Measurements from ENCODE around the gene GIPC1. TPM values are rescaled to one million over a fixed set of nuclear protein-coding genes. Genes with fewer than 3 reads are reported as not detected.
"Not testable (repeated sequence)": the region's sequence is repeated elsewhere in the genome, so short reads cannot be mapped to it uniquely, and the experiment has no call there.

Gene GIPC1
- total and polyA plus RNA-seq, 2 experiments from 2014 or later, result 106 to 173 TPM

DNA sequence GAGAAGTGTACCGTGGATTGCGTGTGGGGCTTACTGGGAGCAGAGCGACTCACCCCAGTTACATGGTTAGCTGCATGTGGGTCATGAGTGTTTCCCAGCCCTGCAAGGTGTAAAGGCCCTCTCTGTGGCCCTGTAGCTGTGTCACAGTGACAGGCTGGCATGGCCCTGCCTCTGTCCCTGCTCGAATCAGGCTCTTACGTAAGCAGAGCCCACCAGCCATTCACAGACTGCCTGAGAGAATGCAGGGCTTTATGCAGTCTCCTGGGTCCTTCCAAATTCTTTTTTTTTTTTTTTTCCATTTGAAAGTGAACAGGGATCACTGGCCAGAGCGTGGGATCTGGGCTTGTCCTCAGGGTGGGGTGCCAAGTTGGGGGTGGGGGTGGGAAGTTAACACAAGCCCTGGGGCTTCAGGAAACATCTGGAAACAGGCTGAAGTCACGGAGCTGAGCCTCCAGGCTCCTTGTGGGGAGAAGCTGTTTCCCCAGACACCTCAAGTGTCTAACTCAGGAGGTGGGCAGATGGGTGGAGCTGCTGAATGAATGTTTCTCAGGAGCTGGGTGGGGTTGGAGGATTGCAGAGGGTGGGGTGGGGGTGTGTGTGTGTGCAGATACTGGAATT is 46.9 kb upstream of the GIPC1 start:
- 49 to 56% methylated on average over 6 to 7 of the region's 7 CpGs for WGBS, 2 experiments (ENCODE audit: low coverage in 1 of 2, low lambda C conversion rate in 2 of 2, missing lambda C conversion rate in 2 of 2)
- H2AFZ ChIP-seq, result no peak overlapping the region
- TF ChIP-seq EZH2 (IDR thresholded peaks at IDR 0.05; ENCODE audit: insufficient read depth, poor library complexity, severe bottlenecking), result no peak
- H3K9me3 ChIP-seq (ENCODE audit: low read depth), result no peaks in the 10 kb centered on the region
- H3F3A ChIP-seq (ENCODE audit: insufficient read depth), result no peaks in the 10 kb centered on the region
- H3K4me3 ChIP-seq, result no peak overlapping the region
- in situ Hi-C loops (cut with MboI), result no loop called here
- 0 out of 2 replicates have a peak overlapping the region, but pooled peaks have one; percentile 7 for H3K9ac ChIP-seq
- no peaks in the 10 kb centered on the region for H3K4me1 ChIP-seq (ENCODE audit: insufficient read depth)
- DNase-seq, result peak; percentile 77
- peak overlapping the region; percentile 31; the same call in 1 of the 2 replicates for H3K27ac ChIP-seq
- no peaks in the 10 kb centered on the region for H4K20me1 ChIP-seq (ENCODE audit: insufficient read depth)
- no peaks in the 10 kb centered on the region for H3K9me2 ChIP-seq (ENCODE audit: insufficient read depth)
- H3K27me3 ChIP-seq (replicated peaks; ENCODE audit: insufficient read depth), result no peaks in the 10 kb centered on the region
- H3K79me2 ChIP-seq (ENCODE audit: insufficient read depth), result peaks cover 6% of the 10 kb centered on the region; the same call in 1 of the 2 replicates
- H3K4me2 ChIP-seq (ENCODE audit: unreplicated experiment), result no peak overlapping the region
- no peaks in the 10 kb centered on the region for H3K36me3 ChIP-seq (ENCODE audit: low read depth)

DNA sequence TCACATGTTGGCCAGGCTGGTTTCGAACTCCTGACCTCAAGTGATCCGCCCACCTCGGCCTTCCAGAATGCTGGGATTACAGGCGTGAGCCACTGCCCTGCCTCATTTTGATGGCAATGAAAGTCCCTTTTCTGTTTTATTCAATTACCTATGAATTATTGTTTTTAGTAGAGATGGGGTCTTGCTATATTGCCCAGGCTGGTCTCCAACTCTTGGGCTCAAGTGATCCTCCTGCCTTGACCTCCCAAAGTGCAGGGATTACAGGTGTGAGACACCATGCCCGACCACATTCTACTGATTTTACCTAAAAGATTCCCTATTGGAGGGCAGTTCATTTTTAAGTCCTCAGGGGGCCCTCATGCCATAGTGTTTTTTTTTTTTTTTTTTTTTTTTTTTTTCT is 46.1 kb upstream of the GIPC1 start:
- not testable (repeated sequence) for H4K20me1 ChIP-seq (ENCODE audit: insufficient read depth)
- 80 to 82% methylated on average over 5 of the region's 5 CpGs for WGBS, 2 experiments (ENCODE audit: low coverage in 1 of 2, low lambda C conversion rate in 2 of 2, missing lambda C conversion rate in 2 of 2)

DNA sequence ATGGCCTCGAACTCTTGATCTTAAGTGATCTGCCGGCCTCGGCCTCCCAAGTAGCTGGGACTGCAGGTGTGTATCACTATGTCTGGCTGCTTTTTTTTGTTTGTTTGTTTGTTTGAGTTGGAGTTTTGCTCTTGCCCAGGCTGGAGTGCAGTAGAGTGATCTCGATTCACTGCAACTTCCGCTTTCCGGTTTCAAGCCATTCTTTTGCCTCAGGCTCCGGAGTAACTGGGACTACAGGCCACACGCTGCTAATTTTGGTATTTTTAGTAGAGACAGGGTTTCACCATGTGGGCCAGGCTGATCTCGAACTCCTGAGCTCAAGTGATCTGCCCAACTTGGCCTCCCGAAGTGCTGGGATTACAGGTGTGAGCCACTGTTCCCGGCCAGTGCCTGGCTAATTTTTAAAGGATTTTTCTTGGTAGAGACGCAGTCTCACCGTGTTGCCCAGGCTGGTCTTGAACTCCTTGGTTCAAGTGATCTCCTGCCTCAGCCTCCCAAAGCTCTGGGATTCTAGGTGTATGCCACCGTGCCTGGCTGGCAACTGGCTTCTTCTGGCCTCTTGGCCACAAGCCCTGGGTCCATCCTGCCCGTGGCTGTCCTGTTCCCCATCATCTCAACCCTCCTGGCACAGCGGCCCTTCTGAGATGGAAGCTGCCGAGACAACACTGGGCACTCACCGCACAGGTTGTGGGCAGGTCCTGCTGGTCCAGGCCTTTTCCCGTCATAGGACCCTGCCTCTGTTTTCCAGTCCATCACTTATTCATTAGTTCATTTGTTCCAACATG is 45.0 kb upstream of the GIPC1 start:
- Histone ChIP-seq H2AFZ (no peak overlapping the region), H3K27ac (no peak overlapping the region), H4K20me1 (ENCODE audit: insufficient read depth) (no peaks in the 10 kb centered on the region), H3K4me1 (ENCODE audit: insufficient read depth) (no peaks in the 10 kb centered on the region), H3K79me2 (ENCODE audit: insufficient read depth) (peaks cover 6% of the 10 kb centered on the region; the same call in 1 of the 2 replicates), H3K4me3 (no peak overlapping the region), H3K9ac (no peak overlapping the region), H3F3A (ENCODE audit: insufficient read depth) (no peaks in the 10 kb centered on the region), H3K9me3 (ENCODE audit: low read depth) (no peaks in the 10 kb centered on the region), H3K9me2 (ENCODE audit: insufficient read depth) (no peaks in the 10 kb centered on the region), H3K36me3 (ENCODE audit: low read depth) (no peaks in the 10 kb centered on the region), H3K27me3 (replicated peaks; ENCODE audit: insufficient read depth) (no peaks in the 10 kb centered on the region), H3K4me2 (ENCODE audit: unreplicated experiment) (no peak overlapping the region)
- no peak for DNase-seq
- in situ Hi-C loops (cut with MboI), result no loop called here
- WGBS, 2 experiments (ENCODE audit: low coverage in 1 of 2, low lambda C conversion rate in 2 of 2, missing lambda C conversion rate in 2 of 2), result 87 to 88% methylated on average over 19 of the region's 19 CpGs
- no peak for TF ChIP-seq EZH2phosphoT487 (IDR thresholded peaks at IDR 0.05; ENCODE audit: insufficient read depth, low read depth)

More for the DNA sequence above, 46.1 kb upstream of the GIPC1 start:
- H3K79me2 ChIP-seq (ENCODE audit: insufficient read depth); in situ Hi-C loops (cut with MboI); H3K9ac ChIP-seq; H3K4me2 ChIP-seq (ENCODE audit: unreplicated experiment); H3K4me3 ChIP-seq; DNase-seq; H3F3A ChIP-seq (ENCODE audit: insufficient read depth); H3K27me3 ChIP-seq (replicated peaks; ENCODE audit: insufficient read depth); H3K9me2 ChIP-seq (ENCODE audit: insufficient read depth); H2AFZ ChIP-seq; H3K9me3 ChIP-seq (ENCODE audit: low read depth); H3K36me3 ChIP-seq (ENCODE audit: low read depth); H3K4me1 ChIP-seq (ENCODE audit: insufficient read depth): not testable (repeated sequence)
- H3K27ac ChIP-seq, result 0 out of 2 replicates have a peak overlapping the region, but pooled peaks have one; percentile 18

DNA sequence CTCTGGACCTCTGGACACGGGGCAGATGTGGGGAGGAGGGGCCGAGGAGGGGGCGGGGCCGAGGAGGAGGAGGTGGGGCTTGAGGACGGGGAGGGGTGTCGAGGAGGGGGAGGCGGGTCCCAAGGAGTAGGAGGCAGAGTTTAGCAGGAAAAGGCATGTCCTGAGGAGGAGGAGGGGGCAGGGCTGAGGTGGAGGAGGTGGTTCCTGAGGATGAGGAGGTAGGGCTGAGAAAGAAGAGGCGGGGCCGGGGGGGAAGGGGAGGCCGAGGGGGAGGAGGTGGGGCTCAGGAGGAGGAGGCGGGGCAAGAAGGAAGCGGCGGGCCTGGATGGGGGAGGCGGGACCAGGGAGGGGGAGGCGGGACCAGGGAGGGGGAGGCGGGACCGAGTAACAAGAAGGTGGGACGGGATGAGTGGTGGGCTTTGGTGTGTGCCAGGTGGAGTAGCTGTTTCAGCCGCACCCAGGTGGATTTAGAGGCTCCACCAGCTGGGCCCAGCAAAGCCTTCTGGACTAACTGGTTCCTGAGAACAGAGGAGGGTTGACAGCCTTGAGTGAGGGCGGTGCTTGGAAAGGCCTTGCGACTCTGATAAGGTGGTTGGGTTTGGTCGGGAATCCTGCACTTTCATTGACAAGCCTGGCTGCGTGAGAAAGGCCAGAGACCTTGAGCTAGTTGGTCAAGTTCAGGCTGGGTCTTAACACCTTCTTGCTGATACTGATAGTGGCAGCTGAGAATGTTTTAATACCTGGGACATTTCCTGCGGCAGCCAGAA is 41.2 kb upstream of the GIPC1 start:
- H3K4me2 ChIP-seq (ENCODE audit: unreplicated experiment), result no peak overlapping the region
- no peaks in the 10 kb centered on the region for H3K27me3 ChIP-seq (replicated peaks; ENCODE audit: insufficient read depth)
- H2AFZ ChIP-seq, result no peak overlapping the region

More for the DNA sequence above, 41.2 kb upstream of the GIPC1 start:
- H3K79me2 ChIP-seq (ENCODE audit: insufficient read depth), result peaks cover 20% of the 10 kb centered on the region
- H3K4me3 ChIP-seq, result no peak overlapping the region
- no peaks in the 10 kb centered on the region for H3F3A ChIP-seq (ENCODE audit: insufficient read depth)
- no peaks in the 10 kb centered on the region for H3K36me3 ChIP-seq (ENCODE audit: low read depth)
- no peak overlapping the region for H3K27ac ChIP-seq
- no peaks in the 10 kb centered on the region for H3K9me2 ChIP-seq (ENCODE audit: insufficient read depth)
- in situ Hi-C loops (cut with MboI), result no loop called here
- H3K4me1 ChIP-seq (ENCODE audit: insufficient read depth), result no peaks in the 10 kb centered on the region
- no peaks in the 10 kb centered on the region for H4K20me1 ChIP-seq (ENCODE audit: insufficient read depth)
- H3K9ac ChIP-seq, result no peak overlapping the region
- no peaks in the 10 kb centered on the region for H3K9me3 ChIP-seq (ENCODE audit: low read depth)
- peak; percentile 50 for DNase-seq
- WGBS, 2 experiments (ENCODE audit: low coverage in 1 of 2, low lambda C conversion rate in 2 of 2, missing lambda C conversion rate in 2 of 2), result 28 to 72% methylated on average over 5 to 24 of the region's 24 CpGs
- TF ChIP-seq EZH2 (IDR thresholded peaks at IDR 0.05; ENCODE audit: insufficient read depth, poor library complexity, severe bottlenecking) (no peak), EZH2phosphoT487 (IDR thresholded peaks at IDR 0.05; ENCODE audit: insufficient read depth, low read depth) (no peak)
